Astrocyte (in vitro differentiated cells and primary cell): Measurements from ENCODE around the gene CCDC71L.

Source experiments
- CTCF ChIP-seq: IDR thresholded peaks from 2 replicates; pipeline ENCODE4 v1.5.1; 2011; ENCODE audit warnings: low read depth, mild to moderate bottlenecking, inconsistent platforms, low read length, moderate library complexity; ENCODE audit not compliant: insufficient read depth
- EZH2 ChIP-seq: IDR thresholded peaks from 2 replicates; pipeline ENCODE4 v1.6.1; 2012; ENCODE audit warnings: mild to moderate bottlenecking, low read length, inconsistent platforms; ENCODE audit not compliant: insufficient read depth

- no peak for TF ChIP-seq CTCF
- TF ChIP-seq EZH2, result no peak
Measured at GRCh38 chr7:106683941-106684340, 23.0 kb upstream of the CCDC71L start.
